Tibial nerve (tissue), 4 donors: ENCODE measurements around the gene MARCHF5.

Experiments
- EP300 ChIP-seq, 2 donors: sonication (generic); formaldehyde crosslinking; IDR thresholded peaks; one replicate each; pipeline ENCODE4 v1.6.1; 2017; ENCODE audit warnings: antibody characterized with exemption in 2 of 2, mild to moderate bottlenecking in 1 of 2
- TF ChIP-seq, protein P1 (sequence below), 5 experiments: fragments of 200-600 bp in 3 of 5; fragments of 450-650 bp in 2 of 5; sonication (generic) in 3 of 5; IDR thresholded peaks; one replicate each; pipeline ENCODE4 v1.5.1; 2016 to 2019; ENCODE audit warnings: antibody characterized with exemption in 5 of 5, mild to moderate bottlenecking in 3 of 5, moderate library complexity in 2 of 5

DNA sequence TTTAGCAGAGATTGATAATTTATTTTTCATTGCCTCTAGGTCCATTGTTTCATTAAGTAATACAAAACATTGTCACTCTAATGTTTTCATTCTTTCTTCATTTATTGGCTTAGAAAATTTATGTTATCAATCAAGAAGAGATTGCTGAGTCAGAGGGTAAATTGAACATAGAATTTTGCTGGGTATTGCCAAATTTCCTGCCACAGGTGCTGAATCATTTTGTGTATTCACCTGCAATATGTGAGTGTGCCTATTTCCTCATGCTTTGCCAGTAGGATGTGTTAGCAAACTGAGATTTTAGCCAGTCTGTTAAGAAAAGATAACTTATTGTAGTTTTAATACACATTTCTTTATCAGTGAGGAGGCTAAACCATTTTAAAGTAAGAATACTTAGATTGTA is 38.0 kb downstream of the MARCHF5 start:
- TF ChIP-seq, protein P1, sequence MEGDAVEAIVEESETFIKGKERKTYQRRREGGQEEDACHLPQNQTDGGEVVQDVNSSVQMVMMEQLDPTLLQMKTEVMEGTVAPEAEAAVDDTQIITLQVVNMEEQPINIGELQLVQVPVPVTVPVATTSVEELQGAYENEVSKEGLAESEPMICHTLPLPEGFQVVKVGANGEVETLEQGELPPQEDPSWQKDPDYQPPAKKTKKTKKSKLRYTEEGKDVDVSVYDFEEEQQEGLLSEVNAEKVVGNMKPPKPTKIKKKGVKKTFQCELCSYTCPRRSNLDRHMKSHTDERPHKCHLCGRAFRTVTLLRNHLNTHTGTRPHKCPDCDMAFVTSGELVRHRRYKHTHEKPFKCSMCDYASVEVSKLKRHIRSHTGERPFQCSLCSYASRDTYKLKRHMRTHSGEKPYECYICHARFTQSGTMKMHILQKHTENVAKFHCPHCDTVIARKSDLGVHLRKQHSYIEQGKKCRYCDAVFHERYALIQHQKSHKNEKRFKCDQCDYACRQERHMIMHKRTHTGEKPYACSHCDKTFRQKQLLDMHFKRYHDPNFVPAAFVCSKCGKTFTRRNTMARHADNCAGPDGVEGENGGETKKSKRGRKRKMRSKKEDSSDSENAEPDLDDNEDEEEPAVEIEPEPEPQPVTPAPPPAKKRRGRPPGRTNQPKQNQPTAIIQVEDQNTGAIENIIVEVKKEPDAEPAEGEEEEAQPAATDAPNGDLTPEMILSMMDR (IDR thresholded peaks at IDR 0.05): no peak
- TF ChIP-seq EP300 (IDR thresholded peaks at IDR 0.05): no peak
